ENCODE results near the gene CCDC188.

CCDC188 gene

GRCh38 chr22:20174785-20175596, 24.1 kb upstream of the CCDC188 start:
- no peak for DNase-seq (ENCODE audit: low read depth)
- no peak overlapping the region for H3K4me3 ChIP-seq (ENCODE audit: low read length)
- peak; percentile 61 for TF ChIP-seq CTCF (conservative IDR thresholded peaks at IDR 0.05; ENCODE audit: low read depth, low read length)

- no peak for DNase-seq (ENCODE audit: low read depth)
- H3K4me3 ChIP-seq (ENCODE audit: low read length): no peak overlapping the region
- TF ChIP-seq CTCF (conservative IDR thresholded peaks at IDR 0.05; ENCODE audit: low read depth, low read length): no peak
Measured at GRCh38 chr22:20173772-20174171, 22.9 kb upstream of the CCDC188 start.

GRCh38 chr22:20173246-20173645, 22.4 kb upstream of the CCDC188 start:
- no peak for DNase-seq (ENCODE audit: low read depth)
- no peak for TF ChIP-seq CTCF (conservative IDR thresholded peaks at IDR 0.05; ENCODE audit: low read depth, low read length)
- no peak overlapping the region for H3K4me3 ChIP-seq (ENCODE audit: low read length)

GRCh38 chr22:20172141-20172613, 21.3 kb upstream of the CCDC188 start:
- no peak overlapping the region for H3K4me3 ChIP-seq (ENCODE audit: low read length)
- no peak for TF ChIP-seq CTCF (conservative IDR thresholded peaks at IDR 0.05; ENCODE audit: low read depth, low read length)
- no peak for DNase-seq (ENCODE audit: low read depth)

- H3K4me3 ChIP-seq (ENCODE audit: low read length): no peak overlapping the region
- no peak for TF ChIP-seq CTCF (conservative IDR thresholded peaks at IDR 0.05; ENCODE audit: low read depth, low read length)
- no peak for DNase-seq (ENCODE audit: low read depth)
Measured at GRCh38 chr22:20171288-20172140, 20.7 kb upstream of the CCDC188 start.

- no peak for TF ChIP-seq CTCF (conservative IDR thresholded peaks at IDR 0.05; ENCODE audit: low read depth, low read length)
- no peak for DNase-seq (ENCODE audit: low read depth)
- no peak overlapping the region for H3K4me3 ChIP-seq (ENCODE audit: low read length)
Measured at GRCh38 chr22:20170170-20170569, 19.3 kb upstream of the CCDC188 start.
